GM18867 (cell line): ENCODE data around the gene PLTP.

ENCODE experiments used
- ATAC-seq: cut with Tn5 transposase; IDR thresholded peaks from one replicate; pipeline ENCODE4 v1.9.1; 2021; ENCODE audit warnings: mild to moderate bottlenecking, moderate library complexity; ENCODE audit not compliant: unreplicated experiment

The PLTP gene

GRCh38 chr20:45921337-45922189, 9.6 kb upstream of the PLTP start:
- no peak for ATAC-seq

GRCh38 chr20:45920462-45921336, 8.7 kb upstream of the PLTP start:
- ATAC-seq, result no peak

- ATAC-seq, result no peak
Measured at GRCh38 chr20:45919542-45920399, 7.8 kb upstream of the PLTP start.

- ATAC-seq, result no peak
Measured at GRCh38 chr20:45918779-45919537, 7.0 kb upstream of the PLTP start.

- ATAC-seq, result no peak
Measured at GRCh38 chr20:45918182-45918737, 6.3 kb upstream of the PLTP start.

- ATAC-seq, result no peak
Measured at GRCh38 chr20:45917790-45918141, 5.8 kb upstream of the PLTP start.

GRCh38 chr20:45913116-45913515, 1.2 kb upstream of the PLTP start:
- no peak for ATAC-seq

- ATAC-seq, result no peak
Measured at GRCh38 chr20:45912344-45912682, 358 bp upstream of the PLTP start.

- ATAC-seq, result peak; percentile 87
Measured at GRCh38 chr20:45910670-45911485, 1.1 kb downstream of the PLTP start.

GRCh38 chr20:45909817-45910669, 1.9 kb downstream of the PLTP start:
- ATAC-seq, result no peak

GRCh38 chr20:45909336-45909808, 2.6 kb downstream of the PLTP start:
- ATAC-seq, result no peak

- no peak for ATAC-seq
Measured at GRCh38 chr20:45908084-45908483, 3.9 kb downstream of the PLTP start.

GRCh38 chr20:45907219-45907948, 4.6 kb downstream of the PLTP start:
- ATAC-seq, result no peak

GRCh38 chr20:45905505-45906079, 6.4 kb downstream of the PLTP start:
- ATAC-seq, result no peak

GRCh38 chr20:45904583-45905504, 7.1 kb downstream of the PLTP start:
- ATAC-seq, result no peak

GRCh38 chr20:45902199-45902701, 9.7 kb downstream of the PLTP start:
- ATAC-seq, result no peak
